Caki2 (cell line): ENCODE measurements around the gene GLRX. TPM values are rescaled to one million over a fixed set of nuclear protein-coding genes. Genes with fewer than 3 reads are reported as not detected.
A peak's percentile ranks its signal among the peaks of the same experiment; 100 is the strongest.
"Not testable (repeated sequence)": the region's sequence is repeated elsewhere in the genome, so short reads cannot be mapped to it uniquely, and the experiment has no call there.

ENCODE experiments used
- DNase-seq: peaks from one replicate; pipeline ENCODE4 v3.0.0-alpha.2; 2015; ENCODE audit warnings: low read depth
- in situ Hi-C: cut with HindIII; loops from 2 replicates; pipeline ENCODE4 v1.10.0; 2016; ENCODE audit warnings: low sequenced_read_pairs, low pct_unique_long_range_greater_than_20kb, mixed read lengths
- total RNA-seq: library from RNA; depleted of rRNA; stranded (reverse); fragments of >200 nt; shearing (Covaris generic); gene quantifications from 2 replicates; pipeline ENCODE4 v1.2.3, GENCODE V29; 2014; ENCODE audit warnings: low replicate concordance

GLRX gene
- total RNA-seq, 1 experiment from 2014 or later: 30.2 TPM

- in situ Hi-C loops: no loop called here
- DNase-seq: no peak
Measured at GRCh38 chr5:95816776-95817175, 5.8 kb downstream of the GLRX start.

GRCh38 chr5:95816341-95816740 is 6.2 kb downstream of the GLRX start:
- no peak for DNase-seq
- in situ Hi-C loops: no loop called here

GRCh38 chr5:95815155-95815729 is 7.3 kb downstream of the GLRX start:
- no peak for DNase-seq

GRCh38 chr5:95813035-95813434 is 9.5 kb downstream of the GLRX start:
- DNase-seq, in situ Hi-C loops: not testable (repeated sequence)

More at GRCh38 chr5:95815155-95815729, 7.3 kb downstream of the GLRX start:
- in situ Hi-C loops: no loop called here

- no peak for DNase-seq
- in situ Hi-C loops: no loop called here
Measured at GRCh38 chr5:95812074-95812471, 10.5 kb downstream of the GLRX start.

GRCh38 chr5:95811461-95812073 is 11.0 kb downstream of the GLRX start:
- in situ Hi-C loops, DNase-seq: not testable (repeated sequence)

DNA sequence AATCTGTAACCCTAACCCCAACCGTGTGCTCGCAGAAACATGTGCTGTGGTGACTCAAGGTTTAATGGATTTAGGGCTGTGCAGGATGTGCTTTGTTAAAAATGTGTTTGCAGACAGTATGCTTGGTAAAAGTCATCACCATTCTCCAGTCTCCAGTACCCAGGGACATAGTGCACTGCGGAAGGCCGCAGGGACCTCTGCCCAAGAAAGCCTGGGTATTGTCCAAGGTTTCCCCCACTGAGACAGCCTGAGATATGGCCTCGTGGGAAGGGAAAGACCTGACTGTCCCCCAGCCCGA is 11.5 kb downstream of the GLRX start:
- in situ Hi-C loops, DNase-seq: not testable (repeated sequence)

DNA sequence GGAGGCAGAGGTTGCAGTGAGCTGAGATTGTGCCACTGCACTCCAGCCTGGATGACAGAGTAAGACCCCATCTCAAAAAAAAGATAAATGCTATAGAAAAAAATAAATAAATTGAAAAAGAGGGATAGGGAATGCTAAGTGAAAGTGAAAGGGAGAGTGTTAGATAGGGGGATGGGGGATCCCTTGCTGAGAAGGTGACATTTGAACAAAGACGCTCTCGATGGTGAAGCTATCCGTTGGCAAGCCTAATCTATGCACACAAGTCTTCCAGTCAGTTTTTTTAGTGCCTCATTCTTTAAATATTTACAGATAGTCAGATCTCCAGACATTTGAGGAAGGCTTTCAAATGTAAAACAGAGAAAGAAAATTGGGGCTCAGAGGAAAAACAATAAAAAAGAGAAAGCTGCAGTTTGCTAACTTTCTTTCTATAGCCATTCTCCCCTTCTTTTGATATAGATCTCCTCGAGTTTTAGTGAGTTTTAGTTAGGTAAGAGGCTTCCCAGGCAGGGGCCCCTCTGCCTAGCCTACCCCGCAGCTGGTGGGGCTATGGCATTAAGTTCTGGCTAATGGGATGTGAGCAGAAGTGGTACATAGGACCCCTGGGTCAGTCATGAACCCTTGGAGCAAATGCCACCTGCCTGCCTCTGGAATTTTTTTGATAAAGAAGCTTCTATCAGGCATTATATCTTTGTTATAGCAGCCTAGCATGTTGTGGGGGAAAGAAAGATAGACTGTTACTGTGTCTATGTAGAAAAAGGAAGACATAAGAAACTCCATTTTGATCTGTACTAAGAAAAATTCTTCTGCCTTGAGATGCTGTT is 12.0 kb downstream of the GLRX start:
- DNase-seq: no peak
- in situ Hi-C loops: no loop called here

- in situ Hi-C loops: no loop called here
- DNase-seq: no peak
Measured at GRCh38 chr5:95809414-95809960, 13.0 kb downstream of the GLRX start.

DNA sequence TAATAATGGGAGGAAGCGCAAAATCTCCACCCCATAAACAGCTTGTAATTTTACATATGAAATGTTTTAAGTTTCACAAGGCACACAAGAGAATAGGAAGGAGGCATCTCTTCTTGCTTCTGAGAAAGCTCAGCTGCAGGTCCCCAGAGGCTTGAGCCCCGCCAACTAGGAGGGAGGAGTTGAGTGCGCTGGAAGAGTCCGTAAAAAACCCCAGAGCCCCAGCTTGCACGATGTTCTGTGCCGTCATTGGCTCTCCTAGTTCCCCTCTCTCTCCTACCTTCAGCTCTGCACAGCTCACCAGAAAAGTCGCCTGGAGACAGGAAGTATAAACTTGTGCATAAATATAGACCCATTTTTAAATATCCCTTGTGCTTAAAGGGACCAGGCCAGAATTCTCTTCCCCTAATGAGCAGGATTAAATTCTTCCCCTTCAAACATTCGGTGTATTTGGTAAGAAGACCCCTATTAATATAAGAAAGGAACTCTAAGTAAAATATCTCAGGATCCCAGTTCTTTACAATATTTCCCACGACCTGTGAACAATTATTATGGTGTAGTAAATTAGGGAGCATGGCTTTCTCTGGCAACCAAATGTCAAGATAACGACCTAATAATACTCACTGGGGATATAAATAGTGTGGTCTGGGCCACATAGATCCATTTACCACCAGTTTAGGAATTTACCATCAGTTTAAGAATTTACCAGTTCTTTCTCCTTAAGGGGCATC is 13.7 kb downstream of the GLRX start:
- in situ Hi-C loops: no loop called here
- DNase-seq: no peak

GRCh38 chr5:95808013-95808685 is 14.4 kb downstream of the GLRX start:
- no peak for DNase-seq
- in situ Hi-C loops: no loop called here

DNA sequence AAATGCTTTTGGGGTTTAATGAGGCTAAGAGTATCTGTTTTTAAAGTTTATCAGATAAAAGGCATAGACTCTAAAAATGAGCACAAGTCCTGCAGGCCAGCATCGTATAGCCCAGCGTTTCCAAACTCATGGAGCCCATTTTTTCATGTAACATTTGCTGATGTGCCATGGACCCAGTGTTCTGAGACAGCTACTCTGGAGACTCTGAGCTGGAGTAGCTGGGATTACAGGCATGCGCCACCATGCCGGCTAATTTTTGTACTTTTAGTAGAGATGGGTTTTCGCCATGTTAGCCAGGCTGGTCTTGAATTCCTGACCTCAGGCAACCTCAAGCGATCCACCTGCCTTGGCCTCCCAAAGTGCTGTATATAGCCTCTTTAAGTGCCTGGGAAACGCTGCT is 15.8 kb downstream of the GLRX start:
- no peak for DNase-seq
- in situ Hi-C loops: no loop called here

GRCh38 chr5:95804736-95805539 is 17.6 kb downstream of the GLRX start:
- DNase-seq: no peak
- in situ Hi-C loops: no loop called here

DNA sequence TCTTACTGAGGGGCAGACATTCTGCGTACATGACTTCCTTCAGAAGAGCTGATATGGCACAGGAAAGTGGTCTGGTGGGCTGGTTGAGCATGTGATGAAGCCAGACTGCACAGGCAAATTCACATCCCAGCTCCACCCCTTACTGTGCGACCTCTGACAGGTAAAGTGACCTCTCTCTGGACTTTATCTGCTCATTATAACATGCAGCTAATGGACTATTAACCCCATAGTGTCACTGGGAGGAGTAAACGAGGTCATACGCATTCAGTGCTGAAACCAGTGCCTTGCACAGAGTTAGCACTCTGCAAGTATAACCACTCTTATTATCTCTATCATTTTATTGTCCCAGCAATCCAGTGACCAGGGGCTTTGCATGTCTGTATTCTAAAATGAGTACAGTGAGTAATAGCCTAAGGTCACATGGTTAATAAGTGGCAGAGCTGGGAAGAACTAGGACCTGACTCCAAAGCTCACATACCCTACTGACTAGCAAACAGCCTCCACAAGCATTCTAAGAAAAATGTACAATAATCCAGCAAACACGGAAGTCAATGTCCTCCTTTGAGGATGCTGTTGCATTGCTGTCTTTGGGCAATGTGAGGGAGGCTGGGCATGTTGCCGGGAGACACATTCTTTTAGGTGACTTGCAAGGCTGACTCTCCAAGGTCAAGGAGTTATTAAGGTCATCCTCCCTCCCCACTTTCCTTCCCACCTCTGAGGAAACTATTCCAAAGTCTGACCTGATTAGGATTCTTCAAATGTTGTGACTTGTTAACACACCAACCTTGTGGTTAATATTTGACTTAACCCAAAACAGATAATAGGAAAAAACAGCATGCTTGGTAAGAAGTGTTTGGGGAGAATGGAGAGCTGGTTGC is 19.0 kb downstream of the GLRX start:
- DNase-seq: peak; percentile 50
- in situ Hi-C loops: no loop called here

DNA sequence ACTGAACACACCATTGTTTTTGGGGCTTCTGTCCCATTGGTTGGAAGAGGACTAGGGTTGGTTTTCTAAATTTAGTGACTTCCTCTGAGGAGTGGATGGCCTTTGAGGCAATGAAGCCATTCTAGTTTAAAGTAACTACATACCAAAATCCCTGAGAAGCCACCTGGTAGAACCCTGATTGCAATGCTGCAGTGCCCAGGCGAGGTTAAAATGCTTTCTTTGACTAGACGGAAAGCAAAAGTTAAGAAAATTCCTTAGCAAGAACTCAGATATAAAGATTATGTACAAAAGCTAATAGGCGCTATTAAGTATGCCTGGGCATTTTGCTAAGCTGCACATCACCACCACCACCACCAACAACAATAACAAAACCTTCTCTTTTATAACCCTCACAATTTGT is 20.6 kb downstream of the GLRX start:
- in situ Hi-C loops: no loop called here

DNA sequence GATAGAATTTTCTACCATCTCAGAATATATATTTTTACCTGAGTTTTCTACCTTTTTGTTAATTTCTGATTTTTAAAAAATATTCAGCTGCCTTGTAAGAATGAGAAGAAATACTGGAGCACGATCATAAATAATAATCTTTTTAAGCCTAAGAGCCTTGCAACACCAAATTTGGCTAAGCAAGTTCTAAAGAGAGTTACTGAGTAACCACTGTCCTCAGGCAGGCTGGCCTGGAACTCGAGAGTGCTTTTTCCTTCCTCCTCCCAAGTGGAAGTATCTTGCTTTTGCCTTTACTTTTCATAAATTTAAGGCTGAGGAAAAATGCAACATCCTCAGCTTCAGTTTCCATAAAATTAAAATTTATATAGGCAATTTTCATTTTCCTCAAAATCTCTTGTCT is 21.0 kb downstream of the GLRX start:
- no peak for DNase-seq
- in situ Hi-C loops: no loop called here

More for the DNA sequence above, 20.6 kb downstream of the GLRX start:
- DNase-seq: no peak

DNA sequence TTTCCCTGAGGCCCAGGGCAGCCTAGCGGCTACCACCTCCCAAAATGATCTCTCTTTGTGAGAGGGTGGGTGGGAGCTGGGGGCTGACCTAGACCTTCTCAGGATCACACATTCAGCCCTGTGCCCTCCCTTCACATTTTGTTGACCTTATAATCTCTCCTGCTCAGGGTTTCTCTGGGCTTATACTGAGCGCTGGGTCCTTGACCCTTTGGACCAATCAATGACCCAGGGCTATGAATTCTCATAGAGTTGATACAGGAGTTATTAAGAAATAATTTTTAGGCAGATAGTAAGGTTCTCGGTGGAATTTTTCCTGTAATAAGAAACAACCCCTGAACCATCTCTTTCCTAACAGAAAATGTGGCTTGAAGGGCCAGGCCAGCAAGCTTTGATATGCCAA is 22.0 kb downstream of the GLRX start:
- no peak for DNase-seq

More for the DNA sequence above, 22.0 kb downstream of the GLRX start:
- in situ Hi-C loops: no loop called here
